Endodermal cell (in vitro differentiated cells): Measurements from ENCODE around the gene TCP11. TPM values are rescaled to one million over a fixed set of nuclear protein-coding genes. Genes with fewer than 3 reads are reported as not detected.

Experiments
- DNase-seq: peaks from one replicate; pipeline ENCODE4 v3.0.0-alpha.2; 2017
- H3K27ac ChIP-seq: 2 replicates; pipeline ENCODE4 v1.5.1; 2013; ENCODE audit warnings: mild to moderate bottlenecking, low read depth, low read length, moderate library complexity
- H3K27me3 ChIP-seq: 2 replicates; pipeline ENCODE4 v1.6.1; 2013; ENCODE audit warnings: mild to moderate bottlenecking, low read length, moderate library complexity; ENCODE audit not compliant: insufficient read depth, control insufficient read depth, poor library complexity, severe bottlenecking
- H3K36me3 ChIP-seq: 2 replicates; pipeline ENCODE4 v1.7.0; 2013; ENCODE audit warnings: mild to moderate bottlenecking, low read length, moderate library complexity; ENCODE audit not compliant: control insufficient read depth, insufficient read depth
- H3K4me1 ChIP-seq: one replicate; pipeline ENCODE4 v1.7.0; 2013; ENCODE audit warnings: low read length; ENCODE audit not compliant: control insufficient read depth, insufficient read depth
- H3K4me3 ChIP-seq: 2 replicates; pipeline ENCODE4 v1.5.1; 2013; ENCODE audit warnings: mild to moderate bottlenecking, low read length, moderate library complexity
- H3K9ac ChIP-seq: 2 replicates; pipeline ENCODE4 v1.6.1; 2013; ENCODE audit warnings: mild to moderate bottlenecking, low read length, moderate library complexity; ENCODE audit not compliant: poor library complexity, severe bottlenecking; ENCODE audit errors: extremely low read depth
- H3K9me3 ChIP-seq: 2 replicates; pipeline ENCODE4 v1.6.1; 2013; ENCODE audit warnings: mild to moderate bottlenecking, low read length, moderate library complexity; ENCODE audit not compliant: control insufficient read depth
- H3K27ac Mint-ChIP-seq: 2 replicates; pipeline ENCODE4 v1.8.0; 2020; ENCODE audit warnings: mixed read lengths
- H3K27me3 Mint-ChIP-seq: 2 replicates; pipeline ENCODE4 v1.8.0; 2021; ENCODE audit warnings: mild to moderate bottlenecking, mixed read lengths; ENCODE audit not compliant: insufficient read depth
- H3K36me3 Mint-ChIP-seq: 2 replicates; pipeline ENCODE4 v1.8.0; 2020; ENCODE audit warnings: low read depth, mixed read lengths
- H3K4me1 Mint-ChIP-seq: 2 replicates; pipeline ENCODE4 v1.8.0; 2020; ENCODE audit warnings: mixed read lengths
- H3K4me3 Mint-ChIP-seq: 2 replicates; pipeline ENCODE4 v1.8.0; 2020; ENCODE audit warnings: mild to moderate bottlenecking, moderate library complexity, mixed read lengths
- H3K9me3 Mint-ChIP-seq: 2 replicates; pipeline ENCODE4 v1.8.0; 2020; ENCODE audit warnings: mild to moderate bottlenecking, mixed read lengths
- WGBS, 2 experiments: methylation state at CpG; one replicate each; pipeline versions ENCODE4 v1.1.5 to v1.1.7; 2013; ENCODE audit warnings: missing lambda C conversion rate in 2 of 2, mixed read lengths in 1 of 2; ENCODE audit not compliant: insufficient coverage in 1 of 2, insufficient read length in 1 of 2; 5-methylcytosine and 5-hydroxymethylcytosine counted together
- total RNA-seq, 2 donors: library from RNA; stranded (reverse); fragmentation: NEBNext Ultra II Directional in 1 of 2; extraction: Animal tissue kit (Norgen Biotek cat#: 25700) in 1 of 2; gene quantifications; 2 replicates in 1 of 2; 3 replicates in 1 of 2; pipeline ENCODE4 v1.2.1, GENCODE V29; 2021
- TF ChIP-seq, protein P1 (sequence below): fragments of 200-600 bp; sonication (generic); conservative IDR thresholded peaks from 2 replicates; pipeline ENCODE4 v1.5.0; 2021; ENCODE audit warnings: antibody characterized with exemption, mild to moderate bottlenecking

TCP11 gene
- total RNA-seq, 2 donors from 2014 or later = not detected

DNA sequence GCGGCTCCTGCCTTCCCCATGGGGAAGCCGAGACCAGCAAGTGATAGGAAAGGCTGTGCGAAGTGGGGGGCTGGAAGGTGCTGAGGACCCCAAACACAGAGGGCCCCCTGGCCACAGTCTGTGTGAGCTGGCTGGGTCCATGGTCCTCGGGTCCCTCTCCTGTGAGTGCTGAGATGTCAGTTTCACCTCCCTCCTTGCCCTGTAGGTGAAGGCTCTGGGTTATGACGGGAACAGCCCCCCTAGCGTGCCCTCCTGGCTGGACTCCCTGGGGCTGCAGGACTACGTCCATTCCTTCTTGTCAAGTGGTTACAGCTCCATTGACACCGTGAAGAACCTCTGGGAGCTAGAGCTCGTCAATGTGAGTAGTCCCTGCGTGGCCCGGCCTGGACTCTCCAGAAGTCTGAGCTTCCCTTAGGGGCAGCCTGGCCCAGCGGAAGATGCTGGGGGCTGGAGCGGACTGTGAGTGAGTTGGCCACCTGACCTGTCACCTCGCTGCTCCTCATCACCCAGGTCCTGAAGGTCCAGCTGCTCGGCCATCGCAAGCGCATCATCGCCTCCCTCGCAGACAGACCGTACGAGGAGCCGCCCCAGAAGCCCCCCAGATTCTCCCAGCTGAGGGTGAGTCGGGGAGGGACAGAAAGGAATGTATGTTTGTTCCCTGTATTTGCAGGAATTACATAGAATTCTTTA lies 61.7 kb downstream of the TCP11 start:
- H3K36me3 Mint-ChIP-seq = peaks cover 40% of the 10 kb centered on the region
- no peak overlapping the region for H3K27ac ChIP-seq
- H3K9ac ChIP-seq = no peak overlapping the region
- no peaks in the 10 kb centered on the region for H3K27me3 ChIP-seq
- no peak for DNase-seq
- H3K9me3 Mint-ChIP-seq = no peaks in the 10 kb centered on the region
- TF ChIP-seq, protein P1, sequence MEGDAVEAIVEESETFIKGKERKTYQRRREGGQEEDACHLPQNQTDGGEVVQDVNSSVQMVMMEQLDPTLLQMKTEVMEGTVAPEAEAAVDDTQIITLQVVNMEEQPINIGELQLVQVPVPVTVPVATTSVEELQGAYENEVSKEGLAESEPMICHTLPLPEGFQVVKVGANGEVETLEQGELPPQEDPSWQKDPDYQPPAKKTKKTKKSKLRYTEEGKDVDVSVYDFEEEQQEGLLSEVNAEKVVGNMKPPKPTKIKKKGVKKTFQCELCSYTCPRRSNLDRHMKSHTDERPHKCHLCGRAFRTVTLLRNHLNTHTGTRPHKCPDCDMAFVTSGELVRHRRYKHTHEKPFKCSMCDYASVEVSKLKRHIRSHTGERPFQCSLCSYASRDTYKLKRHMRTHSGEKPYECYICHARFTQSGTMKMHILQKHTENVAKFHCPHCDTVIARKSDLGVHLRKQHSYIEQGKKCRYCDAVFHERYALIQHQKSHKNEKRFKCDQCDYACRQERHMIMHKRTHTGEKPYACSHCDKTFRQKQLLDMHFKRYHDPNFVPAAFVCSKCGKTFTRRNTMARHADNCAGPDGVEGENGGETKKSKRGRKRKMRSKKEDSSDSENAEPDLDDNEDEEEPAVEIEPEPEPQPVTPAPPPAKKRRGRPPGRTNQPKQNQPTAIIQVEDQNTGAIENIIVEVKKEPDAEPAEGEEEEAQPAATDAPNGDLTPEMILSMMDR = no peak
- H3K4me3 Mint-ChIP-seq = no peak overlapping the region
- H3K4me1 Mint-ChIP-seq = peaks cover 41% of the 10 kb centered on the region
- peaks cover 19% of the 10 kb centered on the region for H3K4me1 ChIP-seq
- H3K27me3 Mint-ChIP-seq = no peaks in the 10 kb centered on the region
- H3K27ac Mint-ChIP-seq = peak overlapping the region; percentile 57
- H3K9me3 ChIP-seq = no peaks in the 10 kb centered on the region
- H3K36me3 ChIP-seq = peaks cover 21% of the 10 kb centered on the region
- no peak overlapping the region for H3K4me3 ChIP-seq
- 96 to 97% methylated on average over 12 to 23 of the region's 23 CpGs for WGBS, 2 experiments

- peaks cover 41% of the 10 kb centered on the region for H3K36me3 Mint-ChIP-seq
- H3K9me3 ChIP-seq = no peaks in the 10 kb centered on the region
- H3K4me3 ChIP-seq = no peak overlapping the region
- TF ChIP-seq, protein P1 = no peak
- no peaks in the 10 kb centered on the region for H3K27me3 Mint-ChIP-seq
- no peaks in the 10 kb centered on the region for H3K9me3 Mint-ChIP-seq
- H3K36me3 ChIP-seq = peaks cover 21% of the 10 kb centered on the region
- H3K4me1 ChIP-seq = peaks cover 22% of the 10 kb centered on the region
- DNase-seq = no peak
- 92 to 93% methylated on average over 4 to 11 of the region's 11 CpGs for WGBS, 2 experiments
- peaks cover 44% of the 10 kb centered on the region for H3K4me1 Mint-ChIP-seq
- H3K27ac ChIP-seq = no peak overlapping the region
- no peak overlapping the region for H3K27ac Mint-ChIP-seq
- H3K4me3 Mint-ChIP-seq = no peak overlapping the region
- no peak overlapping the region for H3K9ac ChIP-seq
- H3K27me3 ChIP-seq = no peaks in the 10 kb centered on the region
These were observed 62.2 kb downstream of the TCP11 start for GRCh38 chr6:35078896-35079295.

- no peaks in the 10 kb centered on the region for H3K9me3 ChIP-seq
- H3K4me3 ChIP-seq = no peak overlapping the region
- no peaks in the 10 kb centered on the region for H3K27me3 ChIP-seq
- H3K27ac ChIP-seq = no peak overlapping the region
- DNase-seq = no peak
- Mint-ChIP-seq H3K36me3 (peaks cover 36% of the 10 kb centered on the region), H3K27me3 (no peaks in the 10 kb centered on the region), H3K9me3 (no peaks in the 10 kb centered on the region), H3K27ac (no peak overlapping the region), H3K4me3 (no peak overlapping the region), H3K4me1 (peaks cover 49% of the 10 kb centered on the region)
- H3K36me3 ChIP-seq = peaks cover 15% of the 10 kb centered on the region
- 95% methylated on average over 7 to 20 of the region's 20 CpGs for WGBS, 2 experiments
- TF ChIP-seq, protein P1 = no peak
- H3K4me1 ChIP-seq = peaks cover 27% of the 10 kb centered on the region
- H3K9ac ChIP-seq = no peak overlapping the region
These were observed 62.8 kb downstream of the TCP11 start for GRCh38 chr6:35078226-35078850.
